GM12873 (cell line): Measurements from ENCODE around the gene RGSL1.

Source experiments
- TF ChIP-seq, protein P1 (sequence below): IDR thresholded peaks from 2 replicates; pipeline ENCODE4 v1.5.1; 2012; ENCODE audit warnings: low read depth, mild to moderate bottlenecking, moderate library complexity, low read length, control low read depth; ENCODE audit not compliant: insufficient read depth; ENCODE audit errors: missing control alignments

The RGSL1 gene

DNA sequence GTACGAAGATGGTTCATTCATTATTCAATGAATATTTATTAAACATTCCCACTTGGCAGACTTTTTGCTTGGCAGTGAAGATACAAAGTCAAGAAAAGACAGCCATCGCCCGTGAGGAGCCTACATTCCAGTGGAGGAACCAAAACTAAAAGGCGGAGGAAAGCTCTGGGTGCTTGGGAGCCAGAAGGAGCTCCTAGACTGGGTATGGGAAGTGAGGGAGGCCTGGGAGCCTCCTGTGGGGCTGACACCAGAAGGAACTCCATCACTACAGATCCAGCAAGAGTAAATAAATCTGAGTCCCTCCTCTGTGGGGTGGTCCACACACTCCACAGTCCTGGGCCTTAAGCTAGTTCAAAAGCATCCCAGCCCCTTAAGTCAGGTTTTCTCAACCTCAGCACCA is 124.2 kb downstream of the RGSL1 start:
- TF ChIP-seq, protein P1, sequence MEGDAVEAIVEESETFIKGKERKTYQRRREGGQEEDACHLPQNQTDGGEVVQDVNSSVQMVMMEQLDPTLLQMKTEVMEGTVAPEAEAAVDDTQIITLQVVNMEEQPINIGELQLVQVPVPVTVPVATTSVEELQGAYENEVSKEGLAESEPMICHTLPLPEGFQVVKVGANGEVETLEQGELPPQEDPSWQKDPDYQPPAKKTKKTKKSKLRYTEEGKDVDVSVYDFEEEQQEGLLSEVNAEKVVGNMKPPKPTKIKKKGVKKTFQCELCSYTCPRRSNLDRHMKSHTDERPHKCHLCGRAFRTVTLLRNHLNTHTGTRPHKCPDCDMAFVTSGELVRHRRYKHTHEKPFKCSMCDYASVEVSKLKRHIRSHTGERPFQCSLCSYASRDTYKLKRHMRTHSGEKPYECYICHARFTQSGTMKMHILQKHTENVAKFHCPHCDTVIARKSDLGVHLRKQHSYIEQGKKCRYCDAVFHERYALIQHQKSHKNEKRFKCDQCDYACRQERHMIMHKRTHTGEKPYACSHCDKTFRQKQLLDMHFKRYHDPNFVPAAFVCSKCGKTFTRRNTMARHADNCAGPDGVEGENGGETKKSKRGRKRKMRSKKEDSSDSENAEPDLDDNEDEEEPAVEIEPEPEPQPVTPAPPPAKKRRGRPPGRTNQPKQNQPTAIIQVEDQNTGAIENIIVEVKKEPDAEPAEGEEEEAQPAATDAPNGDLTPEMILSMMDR = no peak

DNA sequence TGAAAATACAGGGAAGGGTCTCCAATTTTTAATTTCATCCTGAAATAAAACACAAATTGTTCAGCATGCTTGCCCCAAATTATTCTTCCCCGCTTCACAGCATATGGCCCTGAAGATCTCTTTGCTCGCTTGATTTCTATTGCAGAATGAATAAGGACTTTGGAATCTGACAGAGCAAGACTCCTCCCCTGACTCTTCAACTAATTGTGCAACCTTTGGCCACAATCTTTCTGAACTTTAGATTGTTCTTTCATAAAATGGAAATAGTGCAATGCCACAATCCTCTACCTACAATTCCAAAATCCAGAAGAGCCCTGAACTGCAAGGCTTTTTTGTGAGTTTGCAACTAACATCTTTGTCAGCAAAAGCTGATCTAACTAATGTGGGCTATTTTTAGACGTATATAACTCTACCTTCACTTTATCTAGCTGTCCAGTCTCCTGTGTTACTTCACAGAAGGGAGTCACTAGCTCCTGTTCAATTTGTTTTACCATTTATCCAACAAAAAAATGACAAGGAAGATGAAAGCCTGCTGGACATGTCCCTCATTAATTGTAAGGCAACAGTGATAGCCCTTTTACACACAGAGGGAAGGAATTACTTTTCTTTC is 125.7 kb downstream of the RGSL1 start:
- TF ChIP-seq, protein P1 = no peak

DNA sequence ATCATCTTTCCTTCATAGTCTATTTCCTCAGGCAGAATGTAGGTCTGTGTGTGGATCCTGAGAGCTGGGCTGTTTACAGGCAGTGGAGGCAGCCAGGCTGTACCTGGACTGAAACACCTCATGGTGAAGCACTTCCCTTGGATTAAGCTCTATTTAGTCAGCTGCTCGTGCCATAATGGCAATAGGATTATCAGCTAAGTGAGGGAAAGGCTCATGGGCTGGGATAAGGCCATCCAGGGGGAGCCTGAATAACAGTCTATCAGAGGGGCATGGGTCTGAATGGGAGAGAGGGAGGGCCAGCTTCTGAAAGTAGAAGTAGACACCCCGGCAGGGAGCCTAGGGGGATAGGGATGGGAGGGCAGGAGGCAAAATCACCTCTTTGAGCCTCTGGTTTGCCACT is 130.8 kb downstream of the RGSL1 start:
- TF ChIP-seq, protein P1 = no peak

DNA sequence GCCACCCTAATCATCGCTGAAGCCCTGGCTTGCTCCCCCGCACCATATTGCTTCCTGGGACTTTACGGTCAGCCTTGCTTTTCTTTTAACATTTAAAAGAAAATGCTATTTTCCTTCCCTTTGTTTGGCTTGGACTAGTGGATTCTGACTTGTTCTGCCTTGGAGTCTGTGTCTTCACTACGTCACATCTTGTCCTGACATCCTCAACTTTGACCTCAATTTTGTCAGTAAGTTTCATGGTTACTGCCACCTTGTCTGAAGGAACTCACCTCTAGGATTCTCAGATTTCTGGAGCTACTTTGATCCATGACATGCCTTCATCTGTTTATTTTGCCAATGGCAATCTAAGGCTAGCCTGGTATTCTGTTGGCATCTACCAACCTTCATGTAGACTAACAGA is 134.8 kb downstream of the RGSL1 start:
- TF ChIP-seq, protein P1 = no peak

DNA sequence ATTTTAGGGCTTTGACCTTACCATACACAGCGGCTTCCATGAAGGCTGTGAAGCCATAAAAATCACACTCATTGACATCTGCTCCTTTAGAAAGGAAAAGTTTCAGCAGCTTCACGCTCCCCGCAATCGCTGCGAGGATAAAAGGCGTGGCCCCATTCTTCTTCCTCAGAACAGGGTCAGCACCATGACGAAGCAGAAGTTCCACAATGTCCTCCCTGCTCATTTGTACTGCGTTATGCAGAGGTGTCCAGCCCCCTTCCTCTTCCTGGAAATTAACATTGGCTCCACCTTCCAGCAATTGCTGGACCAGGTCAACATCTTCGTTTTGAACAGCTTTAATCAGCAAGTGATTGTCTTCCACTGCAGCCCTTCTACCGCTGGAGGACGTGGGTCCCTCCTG is 136.4 kb downstream of the RGSL1 start:
- TF ChIP-seq, protein P1 = no peak

DNA sequence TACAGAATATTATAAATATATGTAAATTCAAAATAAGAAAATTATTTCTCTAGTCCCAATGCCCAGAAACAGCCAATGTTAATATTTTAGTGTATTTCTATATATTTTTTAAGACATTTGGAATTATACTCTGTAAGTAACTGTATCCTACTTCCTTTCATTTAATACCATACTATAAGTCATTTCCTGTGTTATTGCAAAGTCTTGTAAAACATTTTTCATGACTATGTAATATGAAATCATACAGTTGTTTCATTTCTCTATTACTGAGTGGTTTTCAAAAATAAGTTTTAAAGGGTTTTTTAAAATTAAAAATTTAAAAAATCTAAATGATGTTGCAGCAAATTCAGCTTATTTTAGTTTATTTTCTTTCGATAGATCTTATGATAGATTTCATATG is 137.1 kb downstream of the RGSL1 start:
- TF ChIP-seq, protein P1 = no peak

DNA sequence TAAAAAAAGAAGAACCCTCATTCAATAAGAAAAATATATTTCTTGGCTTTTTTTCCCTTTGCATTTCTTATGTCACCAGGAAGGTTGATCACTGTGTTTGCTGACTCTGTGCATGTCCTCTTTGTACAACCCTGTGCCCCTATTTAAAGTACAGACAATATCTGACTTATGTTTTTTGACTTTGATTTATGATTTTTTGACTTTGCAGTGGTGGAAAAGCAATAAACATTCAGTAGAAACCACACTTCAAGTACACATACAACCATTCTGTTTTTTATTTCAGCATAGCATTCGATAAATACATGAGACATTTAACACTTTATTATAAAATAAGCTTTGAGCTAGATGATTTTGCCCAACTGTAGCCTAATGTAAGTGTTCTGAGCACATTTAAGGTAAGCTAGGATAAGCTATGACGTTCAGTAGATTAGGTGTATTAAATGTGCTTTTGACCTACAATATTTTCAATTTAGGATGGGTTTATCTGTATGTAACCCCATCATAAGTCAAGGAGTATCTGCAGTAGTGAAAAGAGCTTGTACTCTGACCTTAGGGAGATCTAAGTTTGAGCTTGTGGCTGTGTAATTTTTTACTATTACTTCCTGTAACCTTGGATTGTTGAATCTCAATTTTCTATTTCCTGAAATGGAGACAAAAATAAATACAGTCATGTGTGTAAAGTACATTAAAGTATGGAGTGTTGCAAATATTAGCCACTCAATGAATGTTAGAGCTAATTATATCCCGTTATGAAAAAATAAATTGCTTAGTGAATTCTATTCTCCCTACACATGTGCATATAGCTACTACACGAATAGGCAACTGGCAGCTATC is 137.9 kb downstream of the RGSL1 start:
- TF ChIP-seq, protein P1 = no peak
